Measurements from ENCODE around the gene MFSD1. TPM values are rescaled to one million over a fixed set of nuclear protein-coding genes. Genes with fewer than 3 reads are reported as not detected.

The MFSD1 gene
- 59.2 and 89.9 TPM in 2 replicates for total RNA-seq

- peak; percentile 51 for DNase-seq (ENCODE audit: low read depth, low spot score)
These were observed at the start of gene MFSD1 for GRCh38 chr3:158801696-158802408. Gene MFSD1, plus strand, starts transcription at chr3:158802054. Its CDS starts 99 bp downstream, at chr3:158802153.

GRCh38 chr3:158753854-158754253, 48.0 kb upstream of the MFSD1 start:
- DNase-seq (ENCODE audit: low read depth, low spot score): no peak

GRCh38 chr3:158755421-158755820, 46.4 kb upstream of the MFSD1 start:
- no peak for DNase-seq (ENCODE audit: low read depth, low spot score)

GRCh38 chr3:158761350-158761749, 40.5 kb upstream of the MFSD1 start:
- no peak for DNase-seq (ENCODE audit: low read depth, low spot score)

- DNase-seq (ENCODE audit: low read depth, low spot score): no peak
These were observed 39.2 kb upstream of the MFSD1 start for GRCh38 chr3:158762701-158763100.

GRCh38 chr3:158763421-158763820, 38.4 kb upstream of the MFSD1 start:
- DNase-seq (ENCODE audit: low read depth, low spot score): no peak

- no peak for DNase-seq (ENCODE audit: low read depth, low spot score)
These were observed 36.2 kb upstream of the MFSD1 start for GRCh38 chr3:158765518-158766205.

GRCh38 chr3:158766364-158766763, 35.5 kb upstream of the MFSD1 start:
- DNase-seq (ENCODE audit: low read depth, low spot score): no peak

- no peak for DNase-seq (ENCODE audit: low read depth, low spot score)
These were observed 33.5 kb upstream of the MFSD1 start for GRCh38 chr3:158768361-158768787.

GRCh38 chr3:158768881-158769543, 32.8 kb upstream of the MFSD1 start:
- DNase-seq (ENCODE audit: low read depth, low spot score): peak; percentile 71

- DNase-seq (ENCODE audit: low read depth, low spot score): no peak
These were observed 32.3 kb upstream of the MFSD1 start for GRCh38 chr3:158769549-158769948.

GRCh38 chr3:158769952-158770740, 31.7 kb upstream of the MFSD1 start:
- no peak for DNase-seq (ENCODE audit: low read depth, low spot score)

GRCh38 chr3:158770741-158771350, 31.0 kb upstream of the MFSD1 start:
- no peak for DNase-seq (ENCODE audit: low read depth, low spot score)

GRCh38 chr3:158771577-158771976, 30.3 kb upstream of the MFSD1 start:
- DNase-seq (ENCODE audit: low read depth, low spot score): no peak

GRCh38 chr3:158771982-158772381, 29.9 kb upstream of the MFSD1 start:
- no peak for DNase-seq (ENCODE audit: low read depth, low spot score)

- DNase-seq (ENCODE audit: low read depth, low spot score): no peak
These were observed 28.7 kb upstream of the MFSD1 start for GRCh38 chr3:158773166-158773565.

- DNase-seq (ENCODE audit: low read depth, low spot score): no peak
These were observed 27.7 kb upstream of the MFSD1 start for GRCh38 chr3:158773845-158774830.

GRCh38 chr3:158774965-158775364, 26.9 kb upstream of the MFSD1 start:
- DNase-seq (ENCODE audit: low read depth, low spot score): no peak

- no peak for DNase-seq (ENCODE audit: low read depth, low spot score)
These were observed 26.1 kb upstream of the MFSD1 start for GRCh38 chr3:158775426-158776410.

Measured in pulmonary artery endothelial cell (primary cell).